ENCODE data around the gene GOLGA8N.
A peak's percentile ranks its signal among the peaks of the same experiment; 100 is the strongest.
"Not testable (repeated sequence)": the region's sequence is repeated elsewhere in the genome, so short reads cannot be mapped to it uniquely, and the experiment has no call there.

Gene GOLGA8N

DNA sequence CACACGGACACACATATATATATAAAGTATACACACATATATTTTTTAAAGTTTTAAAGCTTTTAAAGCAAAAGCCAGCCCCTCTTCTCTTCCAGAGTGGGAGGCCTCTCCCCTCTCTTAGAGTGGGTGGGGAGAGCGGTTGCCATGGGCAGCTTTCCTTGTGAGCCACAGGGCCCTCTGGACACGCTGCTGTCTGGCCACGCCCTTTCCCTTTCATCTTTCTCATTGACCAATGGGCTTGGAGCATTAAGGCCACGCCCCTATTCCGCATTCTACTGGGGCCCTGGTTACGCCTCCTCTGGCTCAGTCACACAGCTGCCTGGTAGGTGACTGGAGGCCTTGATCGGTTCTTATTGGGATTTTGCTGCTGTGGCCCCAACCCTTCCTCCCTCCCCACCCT lies at the start of gene GOLGA8N:
TSS of gene GOLGA8N (plus strand) at position 306 of the 400 bp plus-strand sequence.
- DNase-seq (ENCODE audit: low read depth): not testable (repeated sequence)

DNA sequence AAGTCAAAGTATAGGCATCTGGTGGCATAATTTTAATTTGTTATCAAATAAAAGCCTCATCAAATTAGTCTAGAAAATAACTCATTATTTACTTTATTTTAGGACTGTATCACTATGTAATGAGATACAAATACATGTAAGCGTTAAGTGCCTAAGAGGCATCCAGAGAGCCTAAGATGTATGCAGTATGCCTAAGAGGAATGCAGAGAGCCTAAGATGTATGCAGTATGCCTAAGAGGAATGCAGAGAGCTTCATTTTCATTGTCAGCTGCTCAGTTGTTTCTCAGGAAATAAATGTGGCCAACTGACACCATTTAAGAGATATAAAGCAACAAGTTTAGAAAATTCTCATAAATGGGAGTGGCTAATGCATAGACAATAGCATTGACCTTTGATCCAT lies 49.8 kb upstream of the GOLGA8N start:
- H3K4me3 ChIP-seq (ENCODE audit: low read depth, low read length); DNase-seq (ENCODE audit: low read depth): not testable (repeated sequence)

More for the DNA sequence above, at the start of gene GOLGA8N:
- not testable (repeated sequence) for H3K4me3 ChIP-seq (ENCODE audit: low read depth, low read length)

DNA sequence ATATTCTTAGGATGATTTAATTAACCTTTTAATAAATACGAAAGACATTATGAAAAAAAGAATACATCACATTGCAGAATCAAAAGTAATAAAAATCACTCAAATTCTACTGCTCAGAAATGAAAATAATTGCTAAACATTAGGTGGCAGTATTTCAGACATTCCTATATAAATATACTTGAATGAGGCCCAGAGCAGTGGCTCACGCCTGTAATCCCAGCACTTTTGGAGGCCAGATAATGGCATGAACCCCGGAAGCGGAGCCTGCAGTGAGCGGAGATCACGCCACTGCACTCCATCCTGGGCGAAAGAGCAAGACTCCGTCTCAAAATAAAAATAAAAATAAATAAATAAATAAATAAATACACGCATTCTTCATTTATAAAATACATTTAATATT lies 48.1 kb upstream of the GOLGA8N start:
- DNase-seq (ENCODE audit: low read depth); H3K4me3 ChIP-seq (ENCODE audit: low read depth, low read length): not testable (repeated sequence)

GRCh38 chr15:32554587-32554986 lies 38.7 kb upstream of the GOLGA8N start:
- not testable (repeated sequence) for DNase-seq (ENCODE audit: low read depth); H3K4me3 ChIP-seq (ENCODE audit: low read depth, low read length)

GRCh38 chr15:32562198-32562597 lies 31.1 kb upstream of the GOLGA8N start:
- not testable (repeated sequence) for H3K4me3 ChIP-seq (ENCODE audit: low read depth, low read length); DNase-seq (ENCODE audit: low read depth)

- not testable (repeated sequence) for DNase-seq (ENCODE audit: low read depth); H3K4me3 ChIP-seq (ENCODE audit: low read depth, low read length)
These were observed 24.3 kb upstream of the GOLGA8N start for GRCh38 chr15:32568988-32569387.

DNA sequence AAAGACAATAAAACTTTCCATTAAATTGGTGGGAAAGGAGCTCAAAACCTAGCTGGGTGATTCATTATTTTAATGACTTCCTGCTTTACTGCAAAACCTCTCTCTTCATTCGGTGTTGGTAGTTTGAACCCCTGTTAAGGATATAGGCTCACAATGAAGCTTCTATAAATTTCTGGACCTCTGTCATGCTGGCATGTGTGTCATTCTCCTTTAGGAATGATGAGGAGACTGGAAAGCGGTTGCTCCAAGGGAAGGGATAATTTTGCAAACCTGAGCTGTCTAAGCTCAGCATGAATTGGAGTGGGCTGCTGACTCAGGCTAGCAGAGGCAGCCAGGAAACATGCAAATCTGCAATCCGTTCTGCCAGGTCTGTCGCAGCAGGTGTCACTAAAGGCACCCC lies 14.8 kb upstream of the GOLGA8N start:
- H3K4me3 ChIP-seq (ENCODE audit: low read depth, low read length); DNase-seq (ENCODE audit: low read depth): not testable (repeated sequence)

- not testable (repeated sequence) for H3K4me3 ChIP-seq (ENCODE audit: low read depth, low read length)
These were observed 7.4 kb upstream of the GOLGA8N start for GRCh38 chr15:32585844-32586243.

GRCh38 chr15:32609518-32609917 lies 16.3 kb downstream of the GOLGA8N start:
- H3K4me3 ChIP-seq (ENCODE audit: low read depth, low read length); DNase-seq (ENCODE audit: low read depth): not testable (repeated sequence)

More at GRCh38 chr15:32585844-32586243, 7.4 kb upstream of the GOLGA8N start:
- DNase-seq (ENCODE audit: low read depth): not testable (repeated sequence)

DNA sequence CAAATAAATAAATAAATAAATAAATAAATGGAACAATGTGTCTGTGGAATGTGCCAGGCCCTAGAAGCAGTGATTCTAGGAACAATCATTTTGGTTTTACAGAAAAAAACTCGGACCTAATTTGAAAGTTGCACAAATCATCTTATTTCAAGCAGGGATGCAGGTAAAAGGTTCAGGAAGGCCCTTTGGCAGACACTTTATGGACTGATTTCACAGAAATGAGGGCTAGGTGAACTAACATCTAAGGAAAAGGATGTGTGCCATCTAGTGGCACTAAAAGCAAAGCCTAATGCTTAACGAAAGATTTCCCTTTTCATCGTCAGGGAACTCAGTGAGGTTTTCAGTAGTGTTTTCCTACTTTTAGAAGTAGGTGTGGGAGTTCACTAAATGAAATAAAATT lies 17.5 kb downstream of the GOLGA8N start:
- H3K4me3 ChIP-seq (ENCODE audit: low read depth, low read length): not testable (repeated sequence)
- peak; percentile 54 for DNase-seq (ENCODE audit: low read depth)

- DNase-seq (ENCODE audit: low read depth): not testable (repeated sequence)
- H3K4me3 ChIP-seq (ENCODE audit: low read depth, low read length): peak overlapping the region; percentile 60
These were observed 21.4 kb downstream of the GOLGA8N start for GRCh38 chr15:32614712-32615050.

GRCh38 chr15:32615051-32615870 lies 22.0 kb downstream of the GOLGA8N start, which contains the start of gene ARHGAP11A:
Gene ARHGAP11A (plus strand): TSS chr15:32615504. CDS start chr15:32616212, 708 bp downstream.
- peak within 1 kb of the TSS; percentile 94 for H3K4me3 ChIP-seq (ENCODE audit: low read depth, low read length)
- TF ChIP-seq MYC (IDR thresholded peaks at IDR 0.05; ENCODE audit: low read depth, low read length): peak; percentile 23; the same call in 1 of the 2 replicates
- TF ChIP-seq, protein P1, sequence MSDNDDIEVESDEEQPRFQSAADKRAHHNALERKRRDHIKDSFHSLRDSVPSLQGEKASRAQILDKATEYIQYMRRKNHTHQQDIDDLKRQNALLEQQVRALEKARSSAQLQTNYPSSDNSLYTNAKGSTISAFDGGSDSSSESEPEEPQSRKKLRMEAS (IDR thresholded peaks at IDR 0.05; ENCODE audit: low read depth, low read length): peak; percentile 42; the same call in 1 of the 2 replicates
- peak; percentile 88 for DNase-seq (ENCODE audit: low read depth)

DNA sequence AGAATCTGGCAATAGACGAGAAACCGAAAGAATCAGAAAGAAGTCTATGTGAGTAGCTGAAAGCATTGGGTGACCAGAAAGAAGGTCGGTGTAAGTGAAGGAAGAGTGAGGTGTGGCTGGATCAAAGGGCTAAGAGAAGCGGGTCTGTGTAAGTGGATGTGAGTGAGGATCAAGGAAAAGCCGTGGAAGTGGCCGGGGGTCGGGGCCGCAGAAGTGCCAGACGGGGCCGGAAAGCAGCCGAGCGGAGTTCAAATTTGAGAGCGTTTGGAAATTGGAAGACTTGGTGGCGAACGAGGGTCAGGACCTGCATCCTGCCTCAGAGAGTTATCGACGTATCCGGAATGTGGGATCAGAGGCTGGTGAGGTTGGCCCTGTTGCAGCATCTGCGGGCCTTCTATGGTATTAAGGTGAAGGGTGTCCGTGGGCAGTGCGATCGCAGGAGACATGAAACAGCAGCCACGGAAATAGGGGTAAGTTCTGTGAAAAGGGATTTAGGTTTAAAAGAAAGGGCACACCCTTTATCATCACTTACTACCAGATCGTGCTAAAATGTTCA lies 22.7 kb downstream of the GOLGA8N start:
- H3K4me3 ChIP-seq (ENCODE audit: low read depth, low read length): peak overlapping the region; percentile 94
- peak; percentile 40 for DNase-seq (ENCODE audit: low read depth)

- DNase-seq (ENCODE audit: low read depth): no peak
- TF ChIP-seq, protein P1 (IDR thresholded peaks at IDR 0.05; ENCODE audit: low read depth, low read length): no peak
- TF ChIP-seq, protein P2, sequence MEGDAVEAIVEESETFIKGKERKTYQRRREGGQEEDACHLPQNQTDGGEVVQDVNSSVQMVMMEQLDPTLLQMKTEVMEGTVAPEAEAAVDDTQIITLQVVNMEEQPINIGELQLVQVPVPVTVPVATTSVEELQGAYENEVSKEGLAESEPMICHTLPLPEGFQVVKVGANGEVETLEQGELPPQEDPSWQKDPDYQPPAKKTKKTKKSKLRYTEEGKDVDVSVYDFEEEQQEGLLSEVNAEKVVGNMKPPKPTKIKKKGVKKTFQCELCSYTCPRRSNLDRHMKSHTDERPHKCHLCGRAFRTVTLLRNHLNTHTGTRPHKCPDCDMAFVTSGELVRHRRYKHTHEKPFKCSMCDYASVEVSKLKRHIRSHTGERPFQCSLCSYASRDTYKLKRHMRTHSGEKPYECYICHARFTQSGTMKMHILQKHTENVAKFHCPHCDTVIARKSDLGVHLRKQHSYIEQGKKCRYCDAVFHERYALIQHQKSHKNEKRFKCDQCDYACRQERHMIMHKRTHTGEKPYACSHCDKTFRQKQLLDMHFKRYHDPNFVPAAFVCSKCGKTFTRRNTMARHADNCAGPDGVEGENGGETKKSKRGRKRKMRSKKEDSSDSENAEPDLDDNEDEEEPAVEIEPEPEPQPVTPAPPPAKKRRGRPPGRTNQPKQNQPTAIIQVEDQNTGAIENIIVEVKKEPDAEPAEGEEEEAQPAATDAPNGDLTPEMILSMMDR (IDR thresholded peaks at IDR 0.05; ENCODE audit: low read depth, low read length): no peak
- TF ChIP-seq POLR2A (IDR thresholded peaks at IDR 0.05; ENCODE audit: extremely low read depth, insufficient read length): no peak
- no peak for TF ChIP-seq MYC (IDR thresholded peaks at IDR 0.05; ENCODE audit: low read depth, low read length)
- no peak overlapping the region for H3K4me3 ChIP-seq (ENCODE audit: low read depth, low read length)
These were observed 43.2 kb downstream of the GOLGA8N start for GRCh38 chr15:32636410-32636809.
